ENCODE results near the gene LRRFIP1. TPM values are rescaled to one million over a fixed set of nuclear protein-coding genes. Genes with fewer than 3 reads are reported as not detected.

Gene LRRFIP1
- total RNA-seq, 4 donors from 2014 or later, result 98.5 to 147 (median 122) TPM

DNA sequence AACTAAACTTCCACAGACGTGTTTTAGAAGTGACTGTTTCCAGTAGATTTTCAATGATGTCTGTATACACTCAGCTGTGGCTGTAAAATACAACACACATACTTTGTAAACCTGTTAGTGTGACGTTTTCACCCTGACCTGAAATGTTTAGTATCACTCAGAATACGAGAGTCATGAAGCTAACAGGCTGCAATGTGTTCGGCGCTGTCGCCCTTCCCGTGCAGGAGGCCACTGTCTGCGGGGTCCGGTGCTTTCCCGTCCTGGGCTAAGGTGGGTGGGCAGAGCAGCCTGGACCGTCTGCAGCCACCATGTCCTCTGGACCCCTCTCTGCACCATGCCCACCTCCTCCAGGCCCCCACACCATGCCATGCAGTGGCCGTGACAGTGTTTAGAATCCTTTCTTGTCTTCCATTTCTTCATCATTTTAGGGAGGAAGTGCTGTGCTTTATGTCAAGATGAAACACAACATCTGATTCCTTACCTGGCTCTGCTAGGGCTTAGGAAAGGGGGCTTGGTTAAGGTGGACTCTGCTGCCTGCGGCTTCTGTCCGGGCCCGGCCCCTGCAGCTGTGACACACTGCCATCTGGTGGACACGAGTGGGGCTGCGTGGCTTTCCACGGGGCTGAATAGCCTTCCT is 117.3 kb downstream of the LRRFIP1 start:
- Histone ChIP-seq H3K27ac (peak overlapping the region; percentile 42 to 86 (median 60)), H3K36me3 (peaks cover 0 to 16% (median 6%) of the 10 kb centered on the region in 4 donors), H3K9me3 (no peaks in the 10 kb centered on the region), H3K4me1 (peaks cover 22 to 56% (median 27%) of the 10 kb centered on the region in 4 donors), H3K4me3 (no peak overlapping the region), H3K27me3 (no peaks in the 10 kb centered on the region)
- peak; percentile 82 for DNase-seq
- in situ Hi-C loops (cut with MboI; ENCODE audit: low pct_ligation_motif_present in 1 of 4, low pct_unique_long_range_greater_than_20kb in 1 of 4, low sequenced_read_pairs in 3 of 4) (loop anchor here (5.0 to 25.0 kb wide), 5 partner anchors 70 to 240 kb away; partner anchors contain the start of gene RAB17 (in 1 of the 4)), intact Hi-C loops (cut with DNase I; ENCODE audit: low total_unique reads) (loop anchor here (2.0 to 10.0 kb wide), 2 partner anchors 120 to 162 kb away; partner anchors contain the start of gene LRRFIP1)
- no peak for TF ChIP-seq POLR2A (IDR thresholded peaks at IDR 0.05)
- peak in 1 of 3 donors; percentile 5 for TF ChIP-seq POLR2AphosphoS5 (IDR thresholded peaks at IDR 0.05)
- TF ChIP-seq, protein P1, sequence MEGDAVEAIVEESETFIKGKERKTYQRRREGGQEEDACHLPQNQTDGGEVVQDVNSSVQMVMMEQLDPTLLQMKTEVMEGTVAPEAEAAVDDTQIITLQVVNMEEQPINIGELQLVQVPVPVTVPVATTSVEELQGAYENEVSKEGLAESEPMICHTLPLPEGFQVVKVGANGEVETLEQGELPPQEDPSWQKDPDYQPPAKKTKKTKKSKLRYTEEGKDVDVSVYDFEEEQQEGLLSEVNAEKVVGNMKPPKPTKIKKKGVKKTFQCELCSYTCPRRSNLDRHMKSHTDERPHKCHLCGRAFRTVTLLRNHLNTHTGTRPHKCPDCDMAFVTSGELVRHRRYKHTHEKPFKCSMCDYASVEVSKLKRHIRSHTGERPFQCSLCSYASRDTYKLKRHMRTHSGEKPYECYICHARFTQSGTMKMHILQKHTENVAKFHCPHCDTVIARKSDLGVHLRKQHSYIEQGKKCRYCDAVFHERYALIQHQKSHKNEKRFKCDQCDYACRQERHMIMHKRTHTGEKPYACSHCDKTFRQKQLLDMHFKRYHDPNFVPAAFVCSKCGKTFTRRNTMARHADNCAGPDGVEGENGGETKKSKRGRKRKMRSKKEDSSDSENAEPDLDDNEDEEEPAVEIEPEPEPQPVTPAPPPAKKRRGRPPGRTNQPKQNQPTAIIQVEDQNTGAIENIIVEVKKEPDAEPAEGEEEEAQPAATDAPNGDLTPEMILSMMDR (IDR thresholded peaks at IDR 0.05), result peak; percentile 95 to 97 (median 96)
- no peak for TF ChIP-seq EP300 (IDR thresholded peaks at IDR 0.05; ENCODE audit: low read depth)
- whole genome bisulfite sequencing, 2 donors (ENCODE audit: low coverage in 1 of 2), result 43 to 62% methylated on average over 12 to 18 of the region's 18 CpGs

DNA sequence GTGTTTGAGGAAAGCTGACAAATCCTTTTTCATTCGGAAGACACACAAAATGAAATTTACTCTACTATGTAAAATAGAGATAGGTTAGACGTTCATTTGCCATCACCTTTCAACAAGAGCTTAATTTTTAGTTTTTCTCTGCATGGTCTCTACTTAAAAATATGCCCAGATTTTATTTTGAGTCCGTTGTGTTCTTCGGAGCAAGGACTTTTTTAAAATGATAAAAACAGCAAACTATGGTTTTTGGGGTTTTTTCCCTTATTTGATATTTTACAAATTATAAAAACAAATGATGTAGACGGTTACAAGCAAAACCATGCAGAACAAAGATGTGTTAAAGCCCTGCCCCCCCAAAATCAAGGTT is 117.8 kb downstream of the LRRFIP1 start:
- no peak for TF ChIP-seq EP300 (IDR thresholded peaks at IDR 0.05; ENCODE audit: low read depth)
- no peak for TF ChIP-seq POLR2AphosphoS5 (IDR thresholded peaks at IDR 0.05)
- TF ChIP-seq, protein P1 (IDR thresholded peaks at IDR 0.05), result no peak
- no peak for TF ChIP-seq POLR2A (IDR thresholded peaks at IDR 0.05)
- Histone ChIP-seq H3K27ac (no peak overlapping the region), H3K36me3 (peaks cover 0 to 20% (median 6%) of the 10 kb centered on the region in 4 donors), H3K4me3 (no peak overlapping the region), H3K9me3 (no peaks in the 10 kb centered on the region), H3K27me3 (no peaks in the 10 kb centered on the region), H3K4me1 (peaks cover 21 to 51% (median 27%) of the 10 kb centered on the region in 4 donors)
- DNase-seq, result no peak
- WGBS, 2 donors (ENCODE audit: low coverage in 1 of 2), result 58% methylated on average over 5 of the region's 5 CpGs
- in situ Hi-C loops (cut with MboI; ENCODE audit: low pct_ligation_motif_present in 1 of 4, low pct_unique_long_range_greater_than_20kb in 1 of 4, low sequenced_read_pairs in 3 of 4), result loop anchor here in 3 of 4 donors (10.0 to 25.0 kb wide), 4 partner anchors 70 to 240 kb away; partner anchors contain the start of gene RAB17 (in 1 of the 3)
- intact Hi-C loops (cut with DNase I; ENCODE audit: low total_unique reads), result loop anchor here (2.0 to 10.0 kb wide), 2 partner anchors 120 to 162 kb away; partner anchors contain the start of gene LRRFIP1

DNA sequence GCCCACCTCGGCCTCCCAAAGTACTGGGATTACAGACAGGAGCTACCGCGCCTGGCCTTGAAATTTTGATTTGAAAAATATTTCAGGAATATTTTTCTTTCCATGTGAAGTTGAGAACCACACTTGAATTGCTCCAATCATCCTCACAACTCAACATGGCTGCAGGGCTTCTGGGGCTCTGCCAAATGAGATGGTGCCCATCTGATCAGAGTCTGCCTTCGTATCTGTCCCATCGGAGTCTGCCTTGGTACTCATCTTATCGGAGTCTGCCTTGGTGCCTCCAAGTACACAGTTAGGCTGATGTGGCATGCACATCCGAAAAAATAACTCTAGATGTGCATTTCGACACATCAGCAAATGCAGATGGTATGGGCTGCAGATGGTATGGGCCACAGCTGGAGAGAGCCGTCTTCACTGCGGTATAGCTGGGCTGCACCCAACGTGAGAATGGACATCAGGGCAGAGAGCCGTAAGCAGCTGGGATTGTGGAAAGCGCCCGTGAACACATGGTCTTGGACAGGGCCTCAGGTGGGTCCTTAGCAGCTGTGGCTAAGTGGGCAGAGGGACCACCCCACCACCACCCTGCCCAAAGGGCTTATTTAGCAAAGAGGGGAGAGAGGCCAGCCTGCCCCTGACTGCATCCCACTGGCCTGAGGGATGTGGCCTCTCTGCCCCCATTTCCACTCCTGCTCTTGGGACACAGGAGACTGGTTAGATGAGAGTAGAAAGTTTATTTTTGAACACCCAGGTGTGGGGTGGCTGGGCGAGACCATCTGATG is 119.1 kb downstream of the LRRFIP1 start:
- Histone ChIP-seq H3K4me3 (no peak overlapping the region), H3K27me3 (no peaks in the 10 kb centered on the region), H3K9me3 (no peaks in the 10 kb centered on the region), H3K4me1 (peaks cover 15 to 38% (median 27%) of the 10 kb centered on the region in 4 donors), H3K36me3 (peaks cover 0 to 20% (median 9%) of the 10 kb centered on the region in 4 donors), H3K27ac (no peak overlapping the region)
- TF ChIP-seq POLR2A (IDR thresholded peaks at IDR 0.05), result no peak
- TF ChIP-seq, protein P1 (IDR thresholded peaks at IDR 0.05), result no peak
- TF ChIP-seq EP300 (IDR thresholded peaks at IDR 0.05; ENCODE audit: low read depth), result no peak
- DNase-seq, result no peak
- intact Hi-C loops (cut with DNase I; ENCODE audit: low total_unique reads), result loop anchor here (10.0 kb wide), 1 partner anchor 122 kb away; the partner anchor contains the start of gene LRRFIP1
- WGBS, 2 donors (ENCODE audit: low coverage in 1 of 2), result 86% methylated on average over 15 of the region's 15 CpGs; no CpG with 5 or more reads in 1 of the 2 donors
- in situ Hi-C loops (cut with MboI; ENCODE audit: low pct_ligation_motif_present in 1 of 4, low pct_unique_long_range_greater_than_20kb in 1 of 4, low sequenced_read_pairs in 3 of 4), result loop anchor here in 3 of 4 donors (10.0 to 25.0 kb wide), 4 partner anchors 72 to 242 kb away; partner anchors contain the start of gene RAB17 (in 1 of the 3)

DNA sequence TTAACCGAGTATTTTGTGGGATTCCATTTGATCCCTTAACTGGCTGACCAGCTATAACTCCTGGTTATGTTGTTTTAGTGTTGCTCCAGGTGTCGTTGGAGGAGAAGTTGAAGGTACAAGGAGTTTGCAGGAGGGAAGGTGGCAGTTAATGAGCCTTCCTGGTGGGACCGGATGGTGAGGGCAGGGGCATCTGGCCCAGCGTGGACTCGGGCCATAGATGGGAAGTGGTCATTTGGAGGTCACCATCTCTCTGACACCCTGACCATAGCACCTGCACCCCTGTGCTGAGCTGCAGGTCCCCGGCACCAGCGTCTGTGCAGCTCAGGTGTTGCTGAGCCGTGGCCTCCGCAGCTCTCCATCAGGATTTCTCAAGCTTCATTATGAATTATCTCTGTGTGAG is 119.8 kb downstream of the LRRFIP1 start:
- DNase-seq, result no peak
- TF ChIP-seq POLR2A (IDR thresholded peaks at IDR 0.05) (no peak), EP300 (IDR thresholded peaks at IDR 0.05; ENCODE audit: low read depth) (no peak), POLR2AphosphoS5 (IDR thresholded peaks at IDR 0.05) (no peak)
- TF ChIP-seq, protein P1 (IDR thresholded peaks at IDR 0.05), result no peak
- no peak overlapping the region for H3K27ac ChIP-seq
- H3K9me3 ChIP-seq, result no peaks in the 10 kb centered on the region
- H3K27me3 ChIP-seq, result no peaks in the 10 kb centered on the region
- peaks cover 12 to 33% (median 23%) of the 10 kb centered on the region in 4 donors for H3K4me1 ChIP-seq
- peaks cover 0 to 20% (median 11%) of the 10 kb centered on the region in 4 donors for H3K36me3 ChIP-seq
- intact Hi-C loops (cut with DNase I; ENCODE audit: low total_unique reads), result loop anchor here (10.0 kb wide), 1 partner anchor 122 kb away; the partner anchor contains the start of gene LRRFIP1
- WGBS, 2 donors (ENCODE audit: low coverage in 1 of 2), result 97% methylated on average over 9 of the region's 9 CpGs; no CpG with 5 or more reads in 1 of the 2 donors
- in situ Hi-C loops (cut with MboI; ENCODE audit: low pct_ligation_motif_present in 1 of 4, low pct_unique_long_range_greater_than_20kb in 1 of 4, low sequenced_read_pairs in 3 of 4), result loop anchor here in 3 of 4 donors (10.0 to 25.0 kb wide), 4 partner anchors 72 to 242 kb away; partner anchors contain the start of gene RAB17 (in 1 of the 3)
- H3K4me3 ChIP-seq, result no peak overlapping the region
